ENCODE data around the gene CAST.
A peak's percentile ranks its signal among the peaks of the same experiment; 100 is the strongest.

Gene CAST

DNA sequence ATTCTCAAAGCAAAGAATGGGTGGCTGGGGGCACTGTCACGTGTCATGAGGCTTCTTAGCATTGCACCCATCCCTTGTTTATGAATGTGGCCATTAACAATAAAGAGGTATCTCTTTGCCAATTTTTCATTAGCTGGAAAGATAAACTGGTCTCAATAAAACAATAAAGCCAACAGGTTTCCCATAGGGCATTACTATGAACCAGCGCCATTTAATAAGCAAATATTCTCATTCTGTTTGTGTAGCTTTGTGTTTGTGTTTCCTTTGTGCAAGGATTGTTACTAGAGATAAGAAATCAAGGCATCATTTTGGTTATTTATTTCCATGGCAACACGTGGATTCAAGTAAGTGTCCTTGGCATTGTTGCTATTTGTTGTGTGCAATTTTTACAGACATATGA is 37.6 kb upstream of the CAST start:
- DNase-seq (ENCODE audit: low spot score), result no peak
- ChIA-PET POLR2A (ENCODE audit: low non-redundant PET) (no interaction called here), CTCF (no interaction called here)
- no peak overlapping the region for H3K27ac ChIP-seq
- TF ChIP-seq, protein P1, sequence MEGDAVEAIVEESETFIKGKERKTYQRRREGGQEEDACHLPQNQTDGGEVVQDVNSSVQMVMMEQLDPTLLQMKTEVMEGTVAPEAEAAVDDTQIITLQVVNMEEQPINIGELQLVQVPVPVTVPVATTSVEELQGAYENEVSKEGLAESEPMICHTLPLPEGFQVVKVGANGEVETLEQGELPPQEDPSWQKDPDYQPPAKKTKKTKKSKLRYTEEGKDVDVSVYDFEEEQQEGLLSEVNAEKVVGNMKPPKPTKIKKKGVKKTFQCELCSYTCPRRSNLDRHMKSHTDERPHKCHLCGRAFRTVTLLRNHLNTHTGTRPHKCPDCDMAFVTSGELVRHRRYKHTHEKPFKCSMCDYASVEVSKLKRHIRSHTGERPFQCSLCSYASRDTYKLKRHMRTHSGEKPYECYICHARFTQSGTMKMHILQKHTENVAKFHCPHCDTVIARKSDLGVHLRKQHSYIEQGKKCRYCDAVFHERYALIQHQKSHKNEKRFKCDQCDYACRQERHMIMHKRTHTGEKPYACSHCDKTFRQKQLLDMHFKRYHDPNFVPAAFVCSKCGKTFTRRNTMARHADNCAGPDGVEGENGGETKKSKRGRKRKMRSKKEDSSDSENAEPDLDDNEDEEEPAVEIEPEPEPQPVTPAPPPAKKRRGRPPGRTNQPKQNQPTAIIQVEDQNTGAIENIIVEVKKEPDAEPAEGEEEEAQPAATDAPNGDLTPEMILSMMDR (conservative IDR thresholded peaks at IDR 0.05; ENCODE audit: low read depth), result no peak

DNA sequence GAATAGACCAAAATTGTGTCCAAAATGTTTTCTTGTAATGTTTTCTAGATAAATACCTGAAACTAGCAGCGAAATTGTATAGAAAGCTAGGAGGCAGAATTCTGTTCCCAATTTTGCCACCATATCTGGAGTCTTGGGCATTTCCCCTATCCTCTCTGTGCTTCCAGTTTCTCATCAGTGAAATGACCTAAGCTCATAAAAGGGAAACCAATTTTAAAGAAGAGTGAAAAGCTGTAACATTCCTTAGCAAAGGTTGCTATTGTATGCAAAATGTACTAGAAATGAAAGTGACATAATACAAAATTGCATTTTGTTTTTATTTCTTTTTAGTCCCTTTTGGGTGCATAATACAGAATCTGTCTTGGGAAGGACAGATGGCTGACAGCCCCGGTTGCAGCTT is 36.8 kb upstream of the CAST start:
- ChIA-PET CTCF (interaction anchor here (0.6 to 1.2 kb wide), 2 partner anchors 47 to 558 kb away, joined by 3 read pairs; no protein-coding TSS in a partner anchor), POLR2A (ENCODE audit: low non-redundant PET) (no interaction called here)
- no peak for DNase-seq (ENCODE audit: low spot score)
- TF ChIP-seq, protein P1 (conservative IDR thresholded peaks at IDR 0.05; ENCODE audit: low read depth), result no peak
- H3K27ac ChIP-seq, result no peak overlapping the region

DNA sequence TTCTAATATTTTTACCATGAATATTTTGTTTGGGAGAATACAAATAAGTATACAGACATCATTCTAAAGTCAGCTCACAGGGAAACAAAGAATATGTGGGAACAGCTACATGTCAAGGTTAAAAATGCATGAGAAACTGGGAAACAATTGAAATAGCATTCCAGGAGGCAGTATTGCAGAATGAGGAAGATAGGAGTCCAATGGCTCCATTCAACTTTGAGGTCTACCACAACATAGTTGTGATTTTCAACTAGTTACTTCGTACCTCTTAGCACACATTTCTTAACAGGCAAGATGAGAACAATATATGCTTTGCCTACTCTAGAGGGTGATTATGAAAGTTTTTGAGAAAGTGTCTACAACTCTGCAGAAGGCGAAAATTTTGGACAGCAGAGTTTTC is 35.2 kb upstream of the CAST start:
- ChIA-PET CTCF (interaction anchor here (0.7 to 1.1 kb wide), 2 partner anchors 10 to 953 kb away, joined by 3 to 4 read pairs; no protein-coding TSS in a partner anchor), POLR2A (ENCODE audit: low non-redundant PET) (interaction anchor here (0.6 kb wide), 1 partner anchor 34 kb away, joined by 10 read pairs; no protein-coding TSS in a partner anchor)
- no peak for DNase-seq (ENCODE audit: low spot score)
- TF ChIP-seq, protein P1 (conservative IDR thresholded peaks at IDR 0.05; ENCODE audit: low read depth), result no peak
- no peak overlapping the region for H3K27ac ChIP-seq

DNA sequence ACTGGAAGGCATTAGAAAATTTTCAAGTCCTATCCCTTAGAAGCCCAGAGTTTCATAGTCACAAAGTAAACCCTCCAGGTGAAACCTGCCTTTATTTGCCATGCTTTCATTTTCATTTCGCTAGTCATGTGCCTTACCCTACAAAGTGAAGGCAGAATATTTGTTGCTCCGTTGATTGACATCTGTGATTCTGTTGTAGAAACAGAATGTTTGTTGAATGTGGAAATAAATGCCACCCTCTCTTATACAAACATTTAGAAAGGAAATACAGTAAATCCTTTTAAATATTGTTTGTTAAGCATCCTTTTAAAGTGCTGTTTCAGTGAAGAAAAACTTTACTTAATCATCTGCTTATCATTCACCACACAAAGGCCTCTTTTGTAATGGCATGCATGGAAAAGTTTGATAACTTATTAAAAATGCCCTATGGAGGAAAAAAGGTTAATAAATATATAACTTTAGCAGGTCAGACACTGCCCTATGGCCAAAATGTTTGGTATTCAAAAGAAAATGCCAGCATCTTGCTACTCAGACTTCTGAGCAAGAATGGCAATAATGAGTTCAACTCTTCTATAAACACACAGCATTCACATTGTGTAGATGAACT is 34.3 kb upstream of the CAST start:
- ChIA-PET CTCF (interaction anchor here (0.6 kb wide), 1 partner anchor 128 kb away, joined by 3 read pairs; no protein-coding TSS in a partner anchor), POLR2A (ENCODE audit: low non-redundant PET) (interaction anchor here (0.6 kb wide), 1 partner anchor 44 kb away, joined by 3 read pairs; no protein-coding TSS in a partner anchor)
- no peak overlapping the region for H3K27ac ChIP-seq
- TF ChIP-seq, protein P1 (conservative IDR thresholded peaks at IDR 0.05; ENCODE audit: low read depth), result no peak
- DNase-seq (ENCODE audit: low spot score), result no peak

DNA sequence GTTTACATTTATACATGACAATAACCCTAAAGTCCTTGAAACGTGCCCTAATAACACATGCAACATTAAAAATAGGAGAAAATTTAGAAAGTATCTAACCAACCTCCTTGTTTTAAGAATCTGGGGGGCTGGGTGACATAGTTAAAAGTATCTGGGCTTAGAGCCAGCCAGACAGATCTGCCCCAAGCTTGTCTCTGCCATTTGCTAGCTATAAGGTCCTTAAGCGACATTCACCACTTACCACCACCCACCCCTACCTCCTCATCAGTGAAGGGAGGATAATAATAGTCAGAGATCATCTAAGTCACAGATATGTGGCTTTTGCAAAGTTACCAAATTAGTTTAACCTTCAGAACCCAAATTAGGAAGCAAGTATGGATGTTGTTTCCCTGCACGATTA is 33.8 kb upstream of the CAST start:
- H3K27ac ChIP-seq, result peak overlapping the region; percentile 78
- POLR2A ChIA-PET (ENCODE audit: low non-redundant PET), result no interaction called here
- CTCF ChIA-PET, result no interaction called here
- TF ChIP-seq, protein P1 (conservative IDR thresholded peaks at IDR 0.05; ENCODE audit: low read depth), result no peak
- DNase-seq (ENCODE audit: low spot score), result no peak

DNA sequence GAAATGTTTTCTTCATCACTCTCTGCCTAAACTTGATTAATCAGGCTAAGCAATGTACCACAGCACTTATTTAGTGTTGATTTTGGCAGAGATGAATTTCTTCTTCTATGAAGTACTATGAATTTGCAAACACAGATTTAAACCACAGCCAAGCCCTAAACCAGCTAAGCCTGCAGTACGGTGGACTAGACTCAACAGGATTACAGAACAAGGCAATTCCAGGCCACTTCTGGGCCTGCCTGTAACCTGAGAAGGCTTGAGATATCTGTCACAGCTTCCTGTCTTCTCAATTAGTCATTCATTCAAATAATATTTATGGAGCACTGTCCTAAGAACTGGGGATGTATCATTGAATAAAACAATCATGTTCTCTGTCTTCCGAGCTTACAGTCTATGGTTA is 32.4 kb upstream of the CAST start:
- no peak overlapping the region for H3K27ac ChIP-seq
- ChIA-PET POLR2A (ENCODE audit: low non-redundant PET) (interaction anchor here (0.8 to 2.1 kb wide), 3 partner anchors 26 to 73 kb away, joined by 3 to 12 read pairs (median 4); partner anchors contain the start of gene CAST), CTCF (interaction anchor here (0.6 to 1.6 kb wide), 2 partner anchors 13 to 16 kb away, joined by 3 to 7 read pairs; no protein-coding TSS in a partner anchor)
- TF ChIP-seq, protein P1 (conservative IDR thresholded peaks at IDR 0.05; ENCODE audit: low read depth), result no peak
- peak; percentile 91 for DNase-seq (ENCODE audit: low spot score)

All from RWPE1 (cell line).